Stimulated activated CD4-positive, alpha-beta T cell treated with anti-CD3 and anti-CD28 coated beads, Interleukin-1b, Interleukin-23, amount 100 ng/mL, for 24 hours (primary cell): Measurements from ENCODE around the gene ACOX2.

Experiments used
- DNase-seq, 4 experiments: peaks; one replicate each; pipeline ENCODE4 v3.0.0-alpha.2; 2020; ENCODE audit warnings: low read depth in 4 of 4, low spot score in 1 of 4

ACOX2 gene

GRCh38 chr3:58536501-58537411 lies at the start of gene ACOX2:
ACOX2 (minus strand) TSS chr3:58537190; CDS start chr3:58535106, 2,084 bp downstream.
- no peak for DNase-seq

- DNase-seq: no peak
Observed at GRCh38 chr3:58585994-58586393, 49.0 kb upstream of the ACOX2 start.

GRCh38 chr3:58585005-58585786 lies 48.2 kb upstream of the ACOX2 start:
- DNase-seq: peak; percentile 18 to 39 (median 34)

GRCh38 chr3:58584690-58585004 lies 47.7 kb upstream of the ACOX2 start:
- DNase-seq: no peak

GRCh38 chr3:58581328-58582091 lies 44.5 kb upstream of the ACOX2 start:
- no peak for DNase-seq

GRCh38 chr3:58580826-58581327 lies 43.9 kb upstream of the ACOX2 start:
- DNase-seq: no peak

- no peak for DNase-seq
Observed at GRCh38 chr3:58578873-58579272, 41.9 kb upstream of the ACOX2 start.

- no peak for DNase-seq
Observed at GRCh38 chr3:58577269-58577821, 40.4 kb upstream of the ACOX2 start, which contains the start of gene FAM107A. FAM107A (minus strand) TSS chr3:58577391; CDS start chr3:58569860, 7,531 bp downstream.

- no peak for DNase-seq
Observed at GRCh38 chr3:58576716-58577115, 39.7 kb upstream of the ACOX2 start.

- no peak for DNase-seq
Observed at GRCh38 chr3:58575971-58576652, 39.1 kb upstream of the ACOX2 start.

GRCh38 chr3:58574682-58575081 lies 37.7 kb upstream of the ACOX2 start:
- DNase-seq: no peak

GRCh38 chr3:58574106-58574505 lies 37.1 kb upstream of the ACOX2 start:
- DNase-seq: no peak

- no peak for DNase-seq
Observed at GRCh38 chr3:58573640-58574039, 36.6 kb upstream of the ACOX2 start.

GRCh38 chr3:58572634-58573230 lies 35.7 kb upstream of the ACOX2 start:
- DNase-seq: no peak

GRCh38 chr3:58572013-58572633 lies 35.1 kb upstream of the ACOX2 start:
- DNase-seq: no peak

GRCh38 chr3:58570851-58571250 lies 33.9 kb upstream of the ACOX2 start:
- no peak for DNase-seq

- DNase-seq: no peak
Observed at GRCh38 chr3:58569287-58570001, 32.5 kb upstream of the ACOX2 start.

GRCh38 chr3:58568572-58569286 lies 31.7 kb upstream of the ACOX2 start:
- DNase-seq: peak; percentile 61 to 73 (median 65)
